Measurements from ENCODE around the gene ACOX1. TPM values are rescaled to one million over a fixed set of nuclear protein-coding genes. Genes with fewer than 3 reads are reported as not detected.
A peak's percentile ranks its signal among the peaks of the same experiment; 100 is the strongest.

ACOX1 gene
- total and polyA plus RNA-seq, 2 of the 13 experiments (the other 11 are each of a cell fraction or from before 2014, with no cell fraction given): 86.4 to 120 TPM

DNA sequence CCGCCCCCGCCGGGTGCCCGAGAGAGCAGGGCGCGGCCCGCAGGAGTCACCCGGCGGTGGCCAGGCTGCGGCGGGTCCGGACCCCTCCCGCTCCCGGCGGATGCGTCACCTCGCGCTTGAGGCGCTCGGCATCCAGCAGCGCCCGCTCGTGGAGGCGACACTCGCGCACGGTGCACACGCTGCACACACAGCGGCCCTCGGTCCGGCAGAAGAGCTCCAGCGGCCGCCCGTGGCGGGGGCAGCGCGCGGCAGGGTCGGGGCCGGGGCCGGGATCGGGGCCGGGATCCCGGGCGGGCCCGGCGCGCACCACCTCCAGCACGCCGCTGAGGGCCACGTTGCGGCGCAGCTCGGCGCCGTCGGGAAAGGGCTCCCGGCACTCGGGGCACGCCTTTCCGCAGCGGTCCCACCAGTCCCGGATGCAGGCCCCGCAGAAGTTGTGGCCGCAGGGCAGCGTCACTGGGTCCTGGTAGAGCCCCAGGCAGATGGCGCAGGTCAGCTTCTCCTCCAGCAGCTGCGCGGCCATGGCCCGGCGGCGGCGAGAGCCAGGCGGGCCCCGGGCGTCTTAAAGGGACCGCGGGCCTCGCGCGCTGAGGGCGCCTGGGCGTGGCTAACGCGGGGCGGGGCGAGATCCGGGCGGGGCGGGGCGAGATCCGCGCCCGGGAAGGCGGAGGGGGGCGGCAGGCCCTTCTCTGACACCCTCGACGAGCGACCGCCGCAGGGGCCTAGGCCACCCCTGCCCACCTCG, 82.4 kb downstream of the ACOX1 start, which contains the start of gene TRIM65 (continued):
- TF ChIP-seq, protein P1, sequence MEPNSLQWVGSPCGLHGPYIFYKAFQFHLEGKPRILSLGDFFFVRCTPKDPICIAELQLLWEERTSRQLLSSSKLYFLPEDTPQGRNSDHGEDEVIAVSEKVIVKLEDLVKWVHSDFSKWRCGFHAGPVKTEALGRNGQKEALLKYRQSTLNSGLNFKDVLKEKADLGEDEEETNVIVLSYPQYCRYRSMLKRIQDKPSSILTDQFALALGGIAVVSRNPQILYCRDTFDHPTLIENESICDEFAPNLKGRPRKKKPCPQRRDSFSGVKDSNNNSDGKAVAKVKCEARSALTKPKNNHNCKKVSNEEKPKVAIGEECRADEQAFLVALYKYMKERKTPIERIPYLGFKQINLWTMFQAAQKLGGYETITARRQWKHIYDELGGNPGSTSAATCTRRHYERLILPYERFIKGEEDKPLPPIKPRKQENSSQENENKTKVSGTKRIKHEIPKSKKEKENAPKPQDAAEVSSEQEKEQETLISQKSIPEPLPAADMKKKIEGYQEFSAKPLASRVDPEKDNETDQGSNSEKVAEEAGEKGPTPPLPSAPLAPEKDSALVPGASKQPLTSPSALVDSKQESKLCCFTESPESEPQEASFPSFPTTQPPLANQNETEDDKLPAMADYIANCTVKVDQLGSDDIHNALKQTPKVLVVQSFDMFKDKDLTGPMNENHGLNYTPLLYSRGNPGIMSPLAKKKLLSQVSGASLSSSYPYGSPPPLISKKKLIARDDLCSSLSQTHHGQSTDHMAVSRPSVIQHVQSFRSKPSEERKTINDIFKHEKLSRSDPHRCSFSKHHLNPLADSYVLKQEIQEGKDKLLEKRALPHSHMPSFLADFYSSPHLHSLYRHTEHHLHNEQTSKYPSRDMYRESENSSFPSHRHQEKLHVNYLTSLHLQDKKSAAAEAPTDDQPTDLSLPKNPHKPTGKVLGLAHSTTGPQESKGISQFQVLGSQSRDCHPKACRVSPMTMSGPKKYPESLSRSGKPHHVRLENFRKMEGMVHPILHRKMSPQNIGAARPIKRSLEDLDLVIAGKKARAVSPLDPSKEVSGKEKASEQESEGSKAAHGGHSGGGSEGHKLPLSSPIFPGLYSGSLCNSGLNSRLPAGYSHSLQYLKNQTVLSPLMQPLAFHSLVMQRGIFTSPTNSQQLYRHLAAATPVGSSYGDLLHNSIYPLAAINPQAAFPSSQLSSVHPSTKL (CRISPR knock-in tag; IDR thresholded peaks at IDR 0.05): no peak
- TF ChIP-seq, protein P2, sequence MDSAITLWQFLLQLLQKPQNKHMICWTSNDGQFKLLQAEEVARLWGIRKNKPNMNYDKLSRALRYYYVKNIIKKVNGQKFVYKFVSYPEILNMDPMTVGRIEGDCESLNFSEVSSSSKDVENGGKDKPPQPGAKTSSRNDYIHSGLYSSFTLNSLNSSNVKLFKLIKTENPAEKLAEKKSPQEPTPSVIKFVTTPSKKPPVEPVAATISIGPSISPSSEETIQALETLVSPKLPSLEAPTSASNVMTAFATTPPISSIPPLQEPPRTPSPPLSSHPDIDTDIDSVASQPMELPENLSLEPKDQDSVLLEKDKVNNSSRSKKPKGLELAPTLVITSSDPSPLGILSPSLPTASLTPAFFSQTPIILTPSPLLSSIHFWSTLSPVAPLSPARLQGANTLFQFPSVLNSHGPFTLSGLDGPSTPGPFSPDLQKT (CRISPR knock-in tag; IDR thresholded peaks at IDR 0.05; ENCODE audit: borderline replicate concordance): no peak
- TF ChIP-seq PHF5A (CRISPR knock-in tag; IDR thresholded peaks at IDR 0.05; ENCODE audit: low read depth, unreplicated experiment): no peak
- TF ChIP-seq ZNF768 (CRISPR knock-in tag; IDR thresholded peaks at IDR 0.05): peak; percentile 42; the same call in 1 of the 2 replicates
- TF ChIP-seq MTA3 (CRISPR knock-in tag; IDR thresholded peaks at IDR 0.05): no peak
- TF ChIP-seq ATF1 (CRISPR knock-in tag; IDR thresholded peaks at IDR 0.05): no peak
- TF ChIP-seq, protein P3, sequence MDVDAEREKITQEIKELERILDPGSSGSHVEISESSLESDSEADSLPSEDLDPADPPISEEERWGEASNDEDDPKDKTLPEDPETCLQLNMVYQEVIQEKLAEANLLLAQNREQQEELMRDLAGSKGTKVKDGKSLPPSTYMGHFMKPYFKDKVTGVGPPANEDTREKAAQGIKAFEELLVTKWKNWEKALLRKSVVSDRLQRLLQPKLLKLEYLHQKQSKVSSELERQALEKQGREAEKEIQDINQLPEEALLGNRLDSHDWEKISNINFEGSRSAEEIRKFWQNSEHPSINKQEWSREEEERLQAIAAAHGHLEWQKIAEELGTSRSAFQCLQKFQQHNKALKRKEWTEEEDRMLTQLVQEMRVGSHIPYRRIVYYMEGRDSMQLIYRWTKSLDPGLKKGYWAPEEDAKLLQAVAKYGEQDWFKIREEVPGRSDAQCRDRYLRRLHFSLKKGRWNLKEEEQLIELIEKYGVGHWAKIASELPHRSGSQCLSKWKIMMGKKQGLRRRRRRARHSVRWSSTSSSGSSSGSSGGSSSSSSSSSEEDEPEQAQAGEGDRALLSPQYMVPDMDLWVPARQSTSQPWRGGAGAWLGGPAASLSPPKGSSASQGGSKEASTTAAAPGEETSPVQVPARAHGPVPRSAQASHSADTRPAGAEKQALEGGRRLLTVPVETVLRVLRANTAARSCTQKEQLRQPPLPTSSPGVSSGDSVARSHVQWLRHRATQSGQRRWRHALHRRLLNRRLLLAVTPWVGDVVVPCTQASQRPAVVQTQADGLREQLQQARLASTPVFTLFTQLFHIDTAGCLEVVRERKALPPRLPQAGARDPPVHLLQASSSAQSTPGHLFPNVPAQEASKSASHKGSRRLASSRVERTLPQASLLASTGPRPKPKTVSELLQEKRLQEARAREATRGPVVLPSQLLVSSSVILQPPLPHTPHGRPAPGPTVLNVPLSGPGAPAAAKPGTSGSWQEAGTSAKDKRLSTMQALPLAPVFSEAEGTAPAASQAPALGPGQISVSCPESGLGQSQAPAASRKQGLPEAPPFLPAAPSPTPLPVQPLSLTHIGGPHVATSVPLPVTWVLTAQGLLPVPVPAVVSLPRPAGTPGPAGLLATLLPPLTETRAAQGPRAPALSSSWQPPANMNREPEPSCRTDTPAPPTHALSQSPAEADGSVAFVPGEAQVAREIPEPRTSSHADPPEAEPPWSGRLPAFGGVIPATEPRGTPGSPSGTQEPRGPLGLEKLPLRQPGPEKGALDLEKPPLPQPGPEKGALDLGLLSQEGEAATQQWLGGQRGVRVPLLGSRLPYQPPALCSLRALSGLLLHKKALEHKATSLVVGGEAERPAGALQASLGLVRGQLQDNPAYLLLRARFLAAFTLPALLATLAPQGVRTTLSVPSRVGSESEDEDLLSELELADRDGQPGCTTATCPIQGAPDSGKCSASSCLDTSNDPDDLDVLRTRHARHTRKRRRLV (CRISPR knock-in tag; IDR thresholded peaks at IDR 0.05): no peak
- no peak for TF ChIP-seq ZNF644 (CRISPR knock-in tag; IDR thresholded peaks at IDR 0.05; ENCODE audit: low read depth)
- no peak for TF ChIP-seq ZFP36 (IDR thresholded peaks at IDR 0.05; ENCODE audit: borderline replicate concordance, low read depth, low read length, partially characterized antibody)
- TF ChIP-seq IKZF4 (CRISPR knock-in tag; IDR thresholded peaks at IDR 0.05; ENCODE audit: borderline replicate concordance, low read depth, not compliant biosample characterization): peak; percentile 48
- TF ChIP-seq, protein P4, sequence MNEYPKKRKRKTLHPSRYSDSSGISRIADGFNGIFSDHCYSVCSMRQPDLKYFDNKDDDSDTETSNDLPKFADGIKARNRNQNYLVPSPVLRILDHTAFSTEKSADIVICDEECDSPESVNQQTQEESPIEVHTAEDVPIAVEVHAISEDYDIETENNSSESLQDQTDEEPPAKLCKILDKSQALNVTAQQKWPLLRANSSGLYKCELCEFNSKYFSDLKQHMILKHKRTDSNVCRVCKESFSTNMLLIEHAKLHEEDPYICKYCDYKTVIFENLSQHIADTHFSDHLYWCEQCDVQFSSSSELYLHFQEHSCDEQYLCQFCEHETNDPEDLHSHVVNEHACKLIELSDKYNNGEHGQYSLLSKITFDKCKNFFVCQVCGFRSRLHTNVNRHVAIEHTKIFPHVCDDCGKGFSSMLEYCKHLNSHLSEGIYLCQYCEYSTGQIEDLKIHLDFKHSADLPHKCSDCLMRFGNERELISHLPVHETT (CRISPR knock-in tag; conservative IDR thresholded peaks at IDR 0.05): 0 out of 2 replicates have a peak, but pooled peaks have one; percentile 20
- no peak for TF ChIP-seq KLF13 (CRISPR knock-in tag; IDR thresholded peaks at IDR 0.05)
- TF ChIP-seq, protein P5, sequence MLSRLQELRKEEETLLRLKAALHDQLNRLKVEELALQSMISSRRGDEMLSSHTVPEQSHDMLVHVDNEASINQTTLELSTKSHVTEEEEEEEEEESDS (CRISPR knock-in tag; IDR thresholded peaks at IDR 0.05; ENCODE audit: borderline replicate concordance): no peak
- TF ChIP-seq ZNF773 (CRISPR knock-in tag; IDR thresholded peaks at IDR 0.05; ENCODE audit: borderline replicate concordance): 0 out of 2 replicates have a peak, but pooled peaks have one; percentile 25
- no peak for TF ChIP-seq RORA (CRISPR knock-in tag; IDR thresholded peaks at IDR 0.05)
- 0 out of 2 replicates have a peak, but pooled peaks have one; percentile 62 for TF ChIP-seq ZIK1 (CRISPR knock-in tag; IDR thresholded peaks at IDR 0.05; ENCODE audit: borderline replicate concordance, low read depth)
- no peak for TF ChIP-seq ATM (IDR thresholded peaks at IDR 0.05; ENCODE audit: borderline replicate concordance)
